AG08395 (cell line): ENCODE data around the gene MTA1.

ENCODE experiments used
- DNase-seq: peaks from one replicate; pipeline ENCODE4 v3.0.0; 2012; ENCODE audit warnings: mixed read lengths, low spot score

MTA1 gene

DNA sequence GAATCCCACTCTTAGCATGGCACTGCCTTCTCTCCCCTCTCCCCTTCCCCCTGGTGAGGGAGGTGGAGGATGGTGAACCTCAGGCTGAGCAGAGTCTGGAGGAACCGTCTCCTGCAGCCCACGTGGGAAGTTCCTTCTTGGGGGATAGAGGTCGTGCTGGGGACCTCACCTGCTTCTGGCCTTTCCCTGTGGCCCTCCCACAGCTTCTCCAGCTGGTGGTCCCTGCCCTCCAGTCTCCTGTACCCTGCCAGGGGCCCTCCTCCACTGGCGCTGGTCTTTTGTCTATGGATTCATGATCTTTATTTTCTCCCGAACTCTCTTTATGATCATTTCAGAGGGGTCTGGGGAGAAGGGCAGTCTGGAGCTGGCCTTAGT, 9.0 kb upstream of the MTA1 start:
- no peak for DNase-seq

DNA sequence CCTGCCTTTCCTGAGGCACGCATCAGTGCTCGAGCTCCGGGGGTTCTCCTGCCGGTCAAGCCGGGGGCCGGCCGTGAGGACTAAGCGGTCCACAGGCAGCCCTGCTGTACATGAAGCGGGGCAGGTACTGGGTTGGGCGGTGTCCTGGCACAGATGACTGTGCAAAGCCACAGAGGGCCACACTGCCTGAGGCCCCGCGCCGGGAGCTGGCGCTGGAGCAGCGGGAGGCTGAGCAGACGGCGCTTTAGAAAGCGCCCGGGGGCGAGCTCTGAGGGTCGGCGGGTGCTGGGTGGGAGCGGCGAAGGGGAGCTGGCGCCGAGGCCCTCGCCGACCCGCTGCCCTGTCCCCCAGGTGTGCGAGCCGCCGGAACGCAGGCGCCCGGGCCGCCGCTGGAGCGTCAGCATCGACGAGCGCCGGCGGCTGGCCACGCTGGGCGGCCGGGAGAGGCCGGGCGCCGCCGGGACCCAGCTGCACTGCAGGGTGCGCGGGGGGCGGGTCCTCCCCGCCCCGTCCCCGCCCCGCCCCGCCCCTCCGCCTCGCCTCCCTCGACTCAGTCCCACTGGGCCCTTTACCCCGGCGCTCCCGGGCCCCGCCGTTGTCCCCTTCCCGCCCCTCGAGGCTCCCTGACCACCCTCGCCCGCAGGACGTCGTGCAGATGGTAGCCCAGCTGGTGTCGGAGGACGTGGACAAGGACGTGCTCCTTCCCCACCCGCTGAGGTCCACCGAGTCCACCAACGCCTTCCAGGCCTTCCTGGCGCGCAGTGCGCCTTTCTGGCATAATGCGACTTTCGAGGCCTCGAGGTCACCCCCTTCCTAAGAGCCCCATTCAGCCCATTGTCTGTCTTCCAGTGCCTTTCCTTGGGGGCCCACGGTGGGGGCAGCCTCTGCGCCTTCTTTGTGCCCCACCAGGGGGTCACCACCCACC, 8.3 kb upstream of the MTA1 start:
- DNase-seq = peak; percentile 92

- no peak for DNase-seq
These were observed 7.4 kb upstream of the MTA1 start for GRCh38 chr14:105411985-105412770.

DNA sequence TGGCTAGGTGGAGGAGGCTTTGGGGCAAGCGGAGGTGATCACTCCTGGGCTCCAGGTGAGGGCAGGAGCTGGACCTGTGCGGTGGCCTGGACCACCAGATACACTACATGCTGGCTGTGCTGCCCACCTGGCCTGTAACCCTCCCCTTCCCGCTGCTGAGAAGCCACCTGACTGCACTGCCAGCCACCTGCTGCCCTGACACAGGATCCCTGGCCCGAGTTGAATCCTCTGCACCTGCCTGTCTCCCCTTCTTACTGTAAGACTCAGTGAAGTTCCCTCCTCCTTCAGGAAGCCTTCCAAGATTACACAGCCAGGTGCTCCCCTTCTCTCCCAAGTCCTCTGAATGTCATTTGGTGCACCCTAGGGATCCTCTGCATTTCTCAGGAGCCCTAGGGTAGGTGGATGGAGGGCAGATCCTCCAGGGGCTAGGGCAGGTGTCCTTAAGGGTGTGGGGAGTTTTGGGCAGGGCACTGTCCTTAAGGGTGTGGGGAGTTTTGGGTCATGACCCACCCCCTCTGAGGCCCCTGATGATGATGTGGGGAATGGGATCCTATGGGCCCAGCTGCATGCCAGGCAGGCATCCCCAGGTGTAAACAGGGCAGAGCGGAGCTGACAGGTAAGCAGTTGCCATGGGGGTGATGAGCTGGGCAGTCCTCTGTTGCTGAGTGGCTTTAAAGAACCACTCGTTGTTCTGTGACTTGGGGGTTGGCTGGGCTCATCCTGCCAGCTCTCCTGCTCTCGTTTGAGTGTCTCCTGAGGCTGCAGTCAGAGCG, 6.7 kb upstream of the MTA1 start:
- DNase-seq = no peak

DNA sequence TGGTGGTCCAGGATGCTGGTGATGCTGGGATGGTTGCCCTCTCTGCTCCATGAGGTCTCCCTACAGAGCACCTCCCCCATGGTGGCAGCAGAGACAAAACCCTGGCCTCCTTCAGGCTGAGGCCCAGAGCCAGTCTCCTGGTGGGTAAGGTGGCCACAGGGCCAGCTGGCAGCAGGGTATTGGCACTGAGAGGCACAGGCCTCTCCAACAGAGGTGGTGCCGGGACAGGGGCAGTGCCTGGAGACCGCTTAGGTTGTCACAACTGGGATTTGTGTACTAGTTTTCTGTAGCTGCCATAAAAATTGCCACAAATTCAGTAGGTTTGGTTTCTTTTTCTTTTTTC, 6.1 kb upstream of the MTA1 start:
- DNase-seq = no peak

DNA sequence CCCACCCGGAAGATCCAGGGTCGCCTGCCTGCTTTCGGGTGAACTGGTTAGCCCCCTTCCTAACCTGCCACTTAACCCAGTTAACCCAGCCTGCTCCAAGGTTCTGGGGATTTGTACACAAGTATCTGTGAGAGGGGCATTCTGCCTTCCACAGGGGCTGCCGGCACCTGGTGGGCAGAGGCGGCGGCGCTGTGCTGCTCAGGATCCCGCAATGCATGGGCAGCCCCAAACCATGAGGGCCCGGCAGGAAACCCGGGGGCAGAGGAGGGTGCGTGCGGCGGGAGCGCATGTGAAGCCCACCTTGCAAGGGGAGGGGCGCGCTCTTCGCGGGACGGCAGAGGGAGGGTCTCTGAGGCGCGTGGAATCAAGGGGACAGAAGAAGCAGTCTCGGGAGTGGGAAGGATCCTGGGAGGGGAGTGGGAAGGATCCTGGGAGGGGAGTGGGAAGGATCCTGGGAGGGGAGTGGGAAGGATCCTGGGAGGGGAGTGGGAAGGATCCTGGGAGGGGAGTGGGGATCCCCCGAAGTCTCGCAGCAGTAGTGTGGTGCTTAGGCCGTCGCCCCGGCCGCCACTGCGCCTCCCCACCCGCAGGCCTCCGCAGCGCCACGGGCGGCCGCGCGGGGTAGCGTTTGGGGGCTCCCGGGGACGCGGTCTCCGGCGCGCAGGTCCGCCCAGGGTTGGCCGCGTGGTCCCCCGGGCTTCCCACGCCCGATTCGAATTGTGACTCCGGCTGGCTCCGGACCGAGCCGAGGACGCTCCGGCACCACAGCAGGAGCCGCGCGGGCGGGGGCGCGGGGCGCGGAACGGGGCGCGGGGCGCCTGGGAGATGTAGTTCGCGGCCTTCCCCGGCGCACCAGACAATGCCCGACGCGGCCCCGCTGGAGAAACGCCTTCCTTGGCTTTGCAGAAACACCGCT, 4.9 kb upstream of the MTA1 start:
- DNase-seq = peak; percentile 78

DNA sequence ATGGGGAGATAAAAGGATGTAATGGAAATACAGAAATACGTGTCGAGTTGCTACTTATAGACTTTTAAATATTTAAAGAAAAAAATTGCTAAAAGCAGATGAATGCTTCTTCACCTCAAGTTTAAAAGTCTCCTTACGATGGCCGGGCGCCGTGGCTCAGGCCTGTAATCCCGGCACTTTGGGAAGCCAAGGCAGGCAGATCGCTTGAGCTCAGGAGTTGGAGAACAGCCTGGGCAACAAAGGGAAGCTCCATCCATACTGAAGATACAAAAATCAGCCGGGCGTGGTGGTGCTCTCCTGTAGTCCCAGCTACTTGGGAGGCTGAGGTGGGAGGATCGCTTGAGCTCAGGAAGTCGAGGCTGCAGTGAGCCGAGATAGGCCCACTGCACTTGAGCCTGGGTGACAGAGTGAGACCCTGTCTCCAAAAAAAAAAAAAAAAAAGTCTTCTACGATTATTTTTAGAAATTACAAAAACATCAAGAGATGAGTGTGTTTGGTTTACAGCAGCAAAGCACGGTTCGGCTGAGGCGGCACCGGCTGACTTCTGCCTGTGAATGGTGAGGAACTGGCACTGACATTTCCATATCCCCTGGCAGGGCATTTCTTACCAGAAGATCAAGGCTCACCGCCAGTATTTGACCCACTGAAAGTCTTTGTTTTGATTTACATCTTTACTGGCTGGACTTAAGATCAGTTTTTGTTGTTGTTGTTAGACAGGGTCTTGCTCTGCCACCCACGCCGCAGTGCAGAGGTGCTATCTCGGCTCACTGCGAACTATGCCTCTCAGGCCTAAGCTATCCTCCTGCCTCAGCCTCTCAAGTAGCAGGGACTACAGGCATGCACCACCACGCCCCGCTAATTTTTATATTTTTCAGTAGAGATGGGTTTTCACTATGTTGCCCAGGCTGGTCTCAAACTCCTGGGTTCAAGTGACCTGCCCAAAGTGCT, 3.9 kb upstream of the MTA1 start:
- no peak for DNase-seq

DNA sequence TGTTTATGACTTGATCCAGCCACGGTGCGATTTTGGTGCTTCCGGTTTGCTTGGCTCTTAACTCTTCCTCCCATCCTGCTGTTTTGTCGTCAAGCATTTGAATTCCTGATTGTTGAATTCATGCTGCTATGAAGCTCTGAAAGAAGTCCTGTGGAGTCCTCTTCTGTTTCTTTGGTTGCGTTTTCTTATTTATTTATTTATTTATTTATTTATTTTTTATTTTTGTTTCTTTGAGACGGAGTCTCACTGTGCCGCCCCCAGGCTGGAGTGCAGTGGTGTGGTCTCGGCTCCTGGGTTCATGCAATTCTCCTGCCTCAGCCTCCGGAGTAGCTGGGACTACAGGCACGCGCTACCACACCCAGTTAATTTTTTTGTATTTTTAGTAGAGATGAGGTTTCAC, 3.0 kb upstream of the MTA1 start:
- no peak for DNase-seq

- DNase-seq = no peak
These were observed 1.9 kb upstream of the MTA1 start for GRCh38 chr14:105417690-105418121.

GRCh38 chr14:105418269-105419194, 1.1 kb upstream of the MTA1 start:
- DNase-seq = no peak

DNA sequence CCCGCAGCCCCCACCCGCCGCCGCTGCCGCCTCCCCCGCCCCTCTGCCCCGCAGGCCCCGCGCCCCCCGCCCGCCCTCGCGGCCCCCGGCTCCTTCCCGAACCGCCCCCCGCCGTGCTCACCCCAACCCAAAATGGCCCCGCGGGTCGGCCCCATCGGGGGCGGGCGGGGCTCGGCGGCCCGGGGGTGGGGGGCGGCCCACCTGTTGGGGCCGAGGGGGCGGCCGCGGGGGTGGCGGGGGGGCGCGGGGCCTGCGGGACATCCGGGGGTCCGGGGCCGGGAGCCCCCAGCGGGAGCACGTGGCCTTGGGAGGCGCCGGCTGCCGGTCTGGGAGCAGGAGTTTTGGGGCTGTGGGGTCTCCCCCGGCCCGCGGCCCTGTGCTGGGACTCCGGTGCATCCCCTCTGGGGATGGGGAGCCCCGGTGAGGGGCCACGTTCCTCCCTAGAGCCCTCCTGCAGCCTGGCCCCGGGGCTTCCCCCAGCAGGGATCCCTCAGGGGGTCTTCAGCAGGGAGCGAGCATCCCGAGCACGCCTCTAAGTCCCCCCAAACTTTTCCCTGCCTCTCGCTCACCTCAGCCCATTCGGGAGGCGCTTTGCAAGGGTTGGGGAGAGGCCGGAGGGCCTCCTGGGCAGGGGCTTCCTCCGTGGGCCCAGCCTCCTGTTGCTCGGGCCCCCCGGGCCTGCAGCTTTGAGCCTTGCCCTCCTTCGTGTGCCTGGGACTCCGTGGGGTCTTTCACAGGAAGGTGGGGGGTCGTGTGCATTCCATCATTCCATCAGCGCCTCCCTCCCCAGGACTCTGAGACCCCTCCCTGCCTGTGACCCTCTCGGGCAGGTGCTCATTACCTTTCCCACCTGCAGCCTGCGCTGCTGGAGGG, 710 bp downstream of the MTA1 start:
- DNase-seq = no peak

- DNase-seq = no peak
These were observed 1.5 kb downstream of the MTA1 start for GRCh38 chr14:105420974-105421674.

DNA sequence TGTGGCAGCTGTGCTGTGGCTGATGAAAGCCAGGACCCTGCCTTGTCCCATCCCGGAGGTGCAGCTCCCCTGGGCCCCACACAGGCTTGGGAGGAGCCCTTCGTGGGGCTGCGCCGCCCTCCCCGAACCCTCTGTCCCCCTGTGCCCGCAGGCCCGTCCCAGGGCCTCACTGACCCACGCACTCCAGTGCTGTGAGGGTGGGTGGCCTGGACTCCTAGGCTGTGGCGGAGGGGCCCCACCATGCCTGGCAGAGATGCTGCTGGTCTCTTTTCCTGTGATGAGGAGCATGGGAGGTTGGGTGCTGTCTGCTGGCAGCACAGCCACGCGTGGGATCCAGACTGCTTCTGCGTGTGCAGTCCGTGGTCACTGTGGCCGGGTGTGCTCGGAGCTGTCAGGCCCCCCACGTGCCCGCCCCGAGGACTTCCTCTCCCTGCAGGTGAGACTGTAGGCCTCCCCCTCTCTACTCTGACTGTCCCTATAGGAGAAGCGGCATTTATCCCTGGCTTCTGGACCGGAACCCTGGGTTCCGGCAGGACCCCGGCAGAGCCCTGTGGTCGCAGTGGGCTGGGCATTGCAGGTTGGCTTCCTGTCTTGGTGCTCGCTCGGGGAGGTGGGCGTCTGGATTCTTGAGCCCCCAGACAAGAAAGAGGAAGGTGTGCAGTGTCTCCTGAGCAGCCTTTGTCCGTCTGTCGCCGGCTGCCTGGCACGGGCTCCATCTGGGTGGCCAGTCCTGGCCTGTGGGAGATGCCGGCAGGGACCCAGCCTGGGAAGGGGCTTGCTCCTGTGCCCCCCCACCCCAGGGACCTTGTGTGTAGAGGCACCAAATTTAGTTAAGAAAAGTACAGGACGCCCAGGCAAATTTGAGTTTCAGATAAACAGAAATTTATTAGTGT, 2.3 kb downstream of the MTA1 start:
- no peak for DNase-seq

DNA sequence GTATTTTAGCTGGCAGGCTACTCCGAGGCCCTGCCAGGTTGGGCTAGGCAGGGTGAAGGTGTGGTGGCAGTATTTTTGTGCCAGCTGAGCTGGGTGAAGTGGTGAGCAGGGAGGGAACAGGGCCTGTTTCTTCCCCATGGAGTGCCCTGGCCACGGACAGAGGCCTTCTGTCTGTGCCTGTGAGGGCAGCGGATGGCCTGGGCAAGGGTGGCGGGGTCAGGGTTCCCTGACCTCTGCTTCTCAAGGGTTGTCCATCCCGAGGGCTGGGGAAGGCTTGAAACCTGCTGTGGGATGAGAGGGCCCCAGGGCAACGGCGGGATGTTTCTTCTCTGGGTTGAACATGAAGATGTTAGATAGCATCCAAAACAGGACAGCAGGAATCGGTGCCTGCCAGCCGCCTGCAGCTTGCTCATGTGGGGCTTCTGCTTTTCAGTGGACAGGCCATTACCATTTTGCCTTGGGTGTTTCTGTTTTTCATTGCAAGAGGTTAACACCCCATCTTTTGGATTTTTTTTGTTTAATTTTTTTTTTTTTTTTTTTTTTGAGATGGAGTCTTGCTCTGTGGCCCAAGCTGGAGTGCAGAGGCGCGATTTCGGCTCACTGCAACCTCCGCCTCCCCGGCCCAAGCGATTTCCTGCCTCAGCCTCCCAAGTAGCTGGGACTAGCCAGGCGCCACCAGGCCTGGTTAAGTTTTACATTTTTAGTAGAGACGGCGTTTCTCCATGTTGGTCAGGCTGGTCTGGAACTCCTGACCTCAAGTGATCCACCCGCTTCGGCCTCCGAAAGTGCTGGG, 3.3 kb downstream of the MTA1 start:
- no peak for DNase-seq

DNA sequence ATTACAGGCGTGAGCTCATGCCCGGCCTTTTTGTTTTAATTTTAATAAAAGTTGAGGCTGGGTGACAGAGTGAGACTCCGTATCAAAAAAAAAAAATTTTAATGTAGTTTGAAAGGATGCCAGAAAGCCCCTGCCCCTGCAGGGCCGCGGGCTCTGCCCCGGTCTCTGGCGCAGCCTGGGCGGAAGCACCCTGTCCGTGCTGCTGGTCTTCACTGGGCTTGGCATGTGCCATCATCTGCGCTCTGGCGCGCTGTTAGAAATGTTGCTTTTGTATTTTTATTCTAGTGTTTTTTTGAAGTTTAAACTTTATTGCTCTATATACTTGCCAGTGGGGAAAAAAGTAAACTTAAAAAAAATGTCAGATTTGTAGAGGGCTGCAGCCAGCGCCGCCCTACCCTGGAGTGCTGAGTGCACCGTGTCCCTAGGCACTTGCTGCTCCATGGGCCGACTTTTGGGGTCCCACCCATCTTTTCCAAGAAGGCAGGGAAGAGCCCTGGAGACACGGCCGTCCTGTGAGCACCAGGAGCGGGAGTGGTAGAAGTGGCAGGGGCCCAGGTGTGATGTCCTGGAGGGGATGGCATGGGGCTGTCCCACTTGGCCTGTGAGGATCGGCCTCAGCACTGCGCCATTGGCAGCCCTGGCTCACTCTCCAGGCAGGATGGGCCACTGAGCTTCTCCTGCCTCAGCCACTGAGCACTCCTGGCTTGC, 4.0 kb downstream of the MTA1 start:
- DNase-seq = no peak
